Thyroid gland (tissue), 4 donors: ENCODE results near the gene MED17.

Experiments
- POLR2A ChIP-seq, 2 donors: fragments of 450-650 bp; IDR thresholded peaks; one replicate each; pipeline ENCODE4 v1.6.1; 2017; ENCODE audit warnings: antibody characterized with exemption in 2 of 2, mild to moderate bottlenecking in 2 of 2, moderate library complexity in 1 of 2
- TF ChIP-seq, protein P1 (sequence below), 6 experiments: fragments of 200-600 bp in 3 of 6; fragments of 450-650 bp in 3 of 6; sonication (generic) in 3 of 6; IDR thresholded peaks; one replicate each; pipeline ENCODE4 v1.5.1; 2016 to 2019; ENCODE audit warnings: antibody characterized with exemption in 6 of 6, mild to moderate bottlenecking in 2 of 6, inconsistent platforms in 1 of 6, moderate library complexity in 1 of 6

GRCh38 chr11:93767018-93767417, 17.1 kb upstream of the MED17 start:
- TF ChIP-seq, protein P1, sequence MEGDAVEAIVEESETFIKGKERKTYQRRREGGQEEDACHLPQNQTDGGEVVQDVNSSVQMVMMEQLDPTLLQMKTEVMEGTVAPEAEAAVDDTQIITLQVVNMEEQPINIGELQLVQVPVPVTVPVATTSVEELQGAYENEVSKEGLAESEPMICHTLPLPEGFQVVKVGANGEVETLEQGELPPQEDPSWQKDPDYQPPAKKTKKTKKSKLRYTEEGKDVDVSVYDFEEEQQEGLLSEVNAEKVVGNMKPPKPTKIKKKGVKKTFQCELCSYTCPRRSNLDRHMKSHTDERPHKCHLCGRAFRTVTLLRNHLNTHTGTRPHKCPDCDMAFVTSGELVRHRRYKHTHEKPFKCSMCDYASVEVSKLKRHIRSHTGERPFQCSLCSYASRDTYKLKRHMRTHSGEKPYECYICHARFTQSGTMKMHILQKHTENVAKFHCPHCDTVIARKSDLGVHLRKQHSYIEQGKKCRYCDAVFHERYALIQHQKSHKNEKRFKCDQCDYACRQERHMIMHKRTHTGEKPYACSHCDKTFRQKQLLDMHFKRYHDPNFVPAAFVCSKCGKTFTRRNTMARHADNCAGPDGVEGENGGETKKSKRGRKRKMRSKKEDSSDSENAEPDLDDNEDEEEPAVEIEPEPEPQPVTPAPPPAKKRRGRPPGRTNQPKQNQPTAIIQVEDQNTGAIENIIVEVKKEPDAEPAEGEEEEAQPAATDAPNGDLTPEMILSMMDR (IDR thresholded peaks at IDR 0.05), result no peak
- no peak for TF ChIP-seq POLR2A (IDR thresholded peaks at IDR 0.05)
